HG03460 (cell line): Measurements from ENCODE around the gene PICK1.
"Not testable (repeated sequence)": the region's sequence is repeated elsewhere in the genome, so short reads cannot be mapped to it uniquely, and the experiment has no call there.

ENCODE experiments used
- ATAC-seq: cut with Tn5 transposase; IDR thresholded peaks from one replicate; pipeline ENCODE4 v1.9.1; 2021; ENCODE audit not compliant: unreplicated experiment

PICK1 gene

DNA sequence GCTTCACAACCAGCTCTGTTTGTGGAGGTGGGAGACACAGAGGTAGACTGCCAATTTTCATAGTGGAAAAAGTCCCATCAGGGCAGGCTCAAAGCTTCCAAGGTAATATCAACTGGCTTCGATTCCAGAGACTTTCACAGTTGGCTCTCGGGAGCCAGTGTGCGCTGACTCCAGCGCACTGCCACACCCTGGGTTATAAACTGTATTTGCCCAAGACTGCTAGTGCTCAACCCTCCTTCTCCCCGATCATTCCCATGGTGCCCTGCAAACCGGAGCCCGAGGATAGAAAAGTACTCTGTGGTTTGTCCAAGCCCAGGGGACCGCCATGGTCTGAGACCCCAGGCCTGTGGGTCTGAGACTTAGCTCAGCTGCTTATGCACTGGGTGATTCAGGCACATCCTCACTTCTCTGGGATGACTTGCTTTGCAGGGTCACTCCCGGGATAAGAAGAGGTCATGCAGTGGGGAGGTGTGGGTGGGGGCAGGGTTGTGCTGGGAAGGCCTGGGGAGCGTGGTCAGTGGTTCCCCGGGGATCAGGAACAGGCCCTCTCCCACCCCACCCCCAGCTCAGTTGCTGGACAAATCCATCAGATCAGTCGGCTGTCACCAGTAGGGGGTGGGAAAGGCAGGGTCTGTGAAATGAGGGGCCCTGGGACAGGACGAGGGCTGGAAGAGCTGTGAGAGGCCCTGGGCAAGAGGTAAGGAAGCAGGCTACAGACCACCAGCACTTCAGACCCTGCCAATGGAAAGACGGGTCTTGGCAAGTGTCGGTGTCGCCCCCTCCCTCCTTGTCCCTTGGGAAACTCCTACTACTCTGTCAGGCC lies 26.7 kb upstream of the PICK1 start:
- ATAC-seq: no peak

DNA sequence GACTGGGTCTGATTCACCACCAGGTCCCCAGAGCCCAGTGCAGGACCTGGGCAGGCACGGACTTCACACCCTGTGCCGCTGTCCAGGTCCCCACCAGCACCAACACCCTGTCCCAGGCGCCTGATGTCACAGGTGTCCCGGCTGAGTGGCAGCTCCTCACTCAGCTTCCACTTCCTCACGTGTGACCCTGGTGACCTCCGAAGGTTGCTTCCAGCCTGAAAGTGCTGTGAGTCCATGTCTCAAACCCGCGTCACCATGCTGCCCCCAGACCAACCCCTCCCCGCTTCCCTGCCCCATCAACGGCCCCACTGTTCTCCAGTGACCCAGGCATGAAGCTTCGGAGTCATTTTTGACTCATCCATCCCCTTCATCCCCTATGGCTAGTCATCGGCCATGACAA lies 25.7 kb upstream of the PICK1 start:
- ATAC-seq: no peak

DNA sequence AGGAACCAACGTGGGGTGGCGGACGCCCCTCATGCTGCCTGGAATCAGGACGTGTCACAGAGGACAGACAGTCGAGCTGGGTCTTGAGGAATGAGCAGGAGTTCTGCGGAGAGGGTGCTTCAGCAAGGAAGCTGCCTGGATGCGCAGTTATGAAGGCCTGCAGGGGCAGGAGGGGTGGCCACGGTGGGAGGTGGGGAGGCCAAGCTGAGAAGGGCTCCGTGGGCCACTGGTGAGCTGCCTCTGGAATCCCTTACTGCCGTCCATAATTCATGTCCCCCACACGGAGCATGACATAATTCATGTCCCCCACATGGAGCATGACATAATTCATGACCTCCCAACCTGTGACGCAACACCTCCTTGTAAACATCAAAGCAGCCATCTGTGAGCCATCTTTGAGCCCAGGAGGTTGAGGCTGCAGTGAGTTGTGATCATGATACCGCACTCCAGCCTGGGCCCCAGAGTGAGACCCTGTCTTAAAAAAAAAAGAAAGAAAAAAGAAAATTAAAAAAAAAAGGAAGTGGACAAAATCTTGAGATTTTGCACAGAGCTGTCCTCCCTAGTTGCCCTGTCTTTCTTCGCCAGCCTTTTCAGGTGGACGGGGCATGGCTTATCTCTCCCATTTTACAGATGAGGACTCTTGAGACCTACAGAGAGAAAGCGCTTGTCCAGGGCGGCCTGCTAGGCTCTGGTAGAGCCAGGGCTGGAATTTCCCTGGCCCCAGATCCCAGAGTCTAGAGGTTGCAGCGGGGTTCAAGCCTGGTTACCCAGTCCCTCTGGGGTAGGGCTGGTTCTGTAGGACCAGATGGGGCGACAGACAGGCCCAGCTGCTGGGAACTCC lies 24.3 kb upstream of the PICK1 start:
- ATAC-seq: no peak

DNA sequence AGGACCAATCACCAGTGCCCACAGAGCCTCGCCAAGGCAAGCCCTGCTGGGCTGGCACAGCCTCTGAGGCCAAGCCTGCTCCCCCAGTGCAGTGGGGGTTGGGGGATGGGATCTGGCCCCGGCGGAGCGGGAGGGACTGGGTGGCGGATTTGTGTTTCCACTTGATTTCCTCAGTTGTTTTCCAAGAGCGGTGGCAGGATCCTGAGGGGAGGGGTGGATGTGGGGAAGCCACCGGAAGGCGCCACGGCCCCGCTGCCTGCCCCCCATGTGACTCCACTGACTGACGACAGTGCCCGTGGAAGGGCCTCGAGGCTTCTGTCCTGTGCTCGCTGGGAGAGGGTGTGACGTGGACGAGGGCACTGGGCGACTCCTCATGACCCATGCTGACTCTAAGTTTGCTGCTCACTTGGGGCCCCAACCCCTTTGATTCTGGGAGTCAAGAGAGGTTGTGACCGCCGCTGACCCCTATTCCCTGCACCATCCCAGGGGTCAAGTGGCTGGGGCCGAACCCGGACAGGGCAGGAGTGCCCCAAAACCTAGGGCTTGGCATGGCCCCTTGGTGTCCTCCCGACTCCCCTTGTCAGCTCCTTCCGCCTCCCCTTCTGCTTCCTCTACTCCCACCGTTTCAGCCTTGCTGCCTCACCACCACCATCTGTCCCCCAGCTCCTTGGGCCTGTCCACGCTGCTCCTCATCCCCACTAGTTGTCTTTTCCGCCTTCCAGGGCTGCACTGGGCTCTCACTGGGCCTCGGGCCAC lies 23.5 kb upstream of the PICK1 start:
- ATAC-seq: no peak

DNA sequence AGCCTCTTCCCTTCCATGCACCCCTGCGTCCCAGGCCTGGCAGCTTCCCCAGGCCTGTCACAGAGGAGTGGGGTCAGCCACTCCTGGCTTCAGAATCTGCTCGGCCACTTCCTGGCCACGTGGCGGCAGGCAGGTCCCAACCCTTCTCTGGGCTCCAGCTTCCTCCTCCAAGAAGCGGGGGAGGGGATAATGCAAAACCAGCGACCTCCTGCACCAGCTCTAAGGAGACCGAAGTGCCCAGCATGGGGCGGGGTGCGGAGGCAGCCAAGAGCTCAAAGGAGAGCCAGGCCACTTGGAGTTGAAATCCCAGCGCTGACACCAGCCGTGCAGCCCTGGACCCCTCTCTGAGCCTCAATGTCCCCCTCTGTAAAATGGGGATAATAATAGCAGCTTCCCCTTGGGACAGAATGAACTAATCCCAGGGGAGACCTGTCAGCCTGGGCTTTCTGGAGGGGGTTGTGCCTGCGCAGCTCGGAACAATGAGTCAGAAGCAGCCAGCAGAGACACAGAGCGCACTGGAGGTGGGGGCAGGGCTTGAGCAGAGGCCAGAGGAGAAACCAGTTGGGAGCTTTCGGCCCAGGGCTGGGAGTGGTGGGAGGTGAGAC lies 22.8 kb upstream of the PICK1 start:
- no peak for ATAC-seq

DNA sequence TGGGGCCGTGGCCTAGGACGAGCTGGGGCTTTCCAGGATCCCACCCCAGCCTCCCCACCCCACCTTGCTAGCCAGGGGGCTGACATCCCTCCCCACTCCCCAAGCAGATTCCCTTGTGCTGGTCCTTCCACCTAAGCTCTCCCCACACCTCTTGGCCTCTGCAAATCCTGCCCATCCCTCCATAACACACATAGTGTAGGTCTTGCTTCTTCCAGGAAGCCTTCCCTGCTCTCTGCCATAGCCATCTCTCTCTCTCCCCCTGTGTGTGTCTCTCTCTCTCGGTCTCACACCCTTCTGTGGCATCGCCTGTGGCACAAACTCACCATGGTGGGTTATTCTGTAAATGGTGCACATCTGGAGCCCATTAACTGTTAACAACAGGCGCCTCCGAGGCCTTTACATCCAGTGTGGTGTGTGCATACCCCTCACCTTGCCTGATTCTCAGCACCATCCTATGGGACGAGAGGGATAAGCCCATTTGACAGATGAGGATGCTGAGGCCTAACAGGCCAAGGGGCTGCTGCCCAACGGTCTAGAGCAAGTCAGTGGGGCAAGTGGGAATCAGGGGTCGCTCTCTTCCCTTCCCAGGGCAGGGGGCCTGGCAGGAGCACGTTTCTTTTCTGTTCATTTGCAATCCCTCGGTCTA lies 22.2 kb upstream of the PICK1 start:
- no peak for ATAC-seq

DNA sequence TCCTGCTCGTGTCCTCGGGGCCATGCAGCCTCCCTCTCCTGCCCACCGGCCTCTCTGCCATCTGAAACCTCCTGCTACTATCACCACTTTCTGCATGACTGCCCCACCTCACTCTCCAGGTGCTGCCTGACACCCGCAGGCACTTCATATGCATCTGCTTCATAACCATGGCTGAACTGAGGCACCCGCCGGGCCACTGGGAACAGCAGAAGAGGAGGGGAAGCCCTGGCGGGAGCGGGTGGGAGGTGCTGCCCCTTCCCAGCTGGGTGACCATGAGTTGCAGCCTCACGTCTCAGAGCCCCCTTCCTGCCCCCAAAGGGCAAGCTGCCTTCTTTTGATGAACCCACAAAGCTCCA lies 21.7 kb upstream of the PICK1 start:
- no peak for ATAC-seq

DNA sequence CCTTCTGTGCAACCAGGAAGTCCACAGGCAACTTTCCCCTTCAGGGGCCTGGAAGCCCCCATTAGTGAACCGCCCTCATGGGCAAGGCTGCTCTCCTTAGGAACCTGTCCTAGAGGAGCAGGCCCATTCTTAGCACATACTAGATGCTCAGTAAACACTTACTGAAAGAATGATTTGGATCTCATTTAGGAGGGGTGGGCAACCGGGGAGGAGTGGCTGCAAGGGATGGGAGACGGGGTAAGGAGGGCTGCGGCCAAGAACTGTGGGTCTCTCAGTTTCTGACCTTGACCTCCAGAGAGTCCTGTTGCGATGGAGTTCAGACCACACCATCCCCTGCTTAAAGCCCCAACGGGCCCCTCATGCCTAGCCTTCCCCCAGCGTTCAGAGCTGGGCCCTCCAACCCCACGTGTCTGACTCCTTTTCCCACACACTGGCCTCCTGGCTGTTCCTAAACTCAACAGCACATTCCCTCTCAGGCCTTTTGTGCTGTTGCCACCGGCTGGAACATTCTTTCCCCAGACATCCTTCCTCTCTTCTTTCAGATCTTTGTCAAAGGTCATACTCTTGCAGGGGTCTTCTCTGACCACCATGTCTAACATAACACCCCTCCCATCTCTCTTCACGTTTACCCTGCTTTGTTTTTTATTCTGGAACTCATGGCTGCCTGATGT lies 20.7 kb upstream of the PICK1 start:
- no peak for ATAC-seq

DNA sequence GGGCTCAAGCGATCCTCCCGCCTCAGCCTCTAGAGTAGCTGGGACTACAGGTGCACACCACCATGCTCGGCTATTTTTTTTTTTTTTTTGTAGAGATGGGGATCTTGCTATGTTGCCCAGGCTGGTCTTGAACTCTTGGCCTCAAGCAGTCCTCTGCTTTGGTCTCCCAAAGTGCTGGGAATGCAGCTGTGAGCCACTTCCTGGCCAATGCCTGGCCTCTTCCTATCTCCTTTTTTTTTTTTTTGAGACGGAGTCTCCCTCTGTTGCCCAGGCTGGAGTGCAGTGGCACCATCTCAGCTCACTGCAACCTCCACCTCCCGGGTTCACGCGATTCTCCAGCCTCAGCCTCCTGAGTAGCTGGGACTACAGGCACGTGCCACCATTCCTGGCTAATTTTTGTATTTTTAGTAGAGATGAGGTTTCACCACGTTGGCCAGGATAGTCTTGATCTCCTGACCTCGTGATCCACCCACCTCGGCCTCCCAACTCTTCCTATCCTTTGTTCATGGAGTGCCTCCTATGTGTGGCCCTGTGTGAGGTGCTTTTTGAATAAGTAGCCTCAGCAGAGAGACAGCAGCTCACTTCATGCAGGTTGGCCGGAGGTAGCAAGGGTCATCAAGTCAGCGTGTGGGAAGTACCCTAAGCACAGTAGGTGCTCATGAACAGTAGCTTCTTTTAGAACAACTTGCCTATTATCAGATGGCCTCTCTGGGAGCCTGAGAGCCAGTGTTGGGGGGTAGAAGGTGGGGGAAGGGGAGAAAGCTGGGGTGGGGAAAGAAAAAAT lies 19.6 kb upstream of the PICK1 start:
- ATAC-seq: not testable (repeated sequence)

DNA sequence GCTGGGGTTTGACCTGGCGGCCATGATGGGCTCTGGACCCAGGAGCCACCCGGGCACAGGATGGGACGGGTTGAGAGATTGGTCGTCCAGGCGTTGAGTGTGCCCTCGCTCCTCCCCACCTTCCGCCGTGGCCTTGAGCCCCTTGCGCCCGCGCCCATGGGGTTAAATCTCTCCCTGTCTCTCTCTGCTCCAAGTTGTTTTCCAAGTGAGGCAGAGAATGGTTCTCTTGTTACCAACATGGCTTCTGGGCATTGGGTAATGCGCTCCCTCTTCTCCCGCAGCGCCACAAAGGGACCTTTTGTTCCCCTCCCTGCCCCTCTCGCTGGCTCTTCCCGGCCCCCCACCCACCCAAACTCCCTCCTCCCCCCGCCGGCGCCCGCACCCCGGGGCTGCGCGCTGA lies 18.8 kb upstream of the PICK1 start:
- no peak for ATAC-seq

DNA sequence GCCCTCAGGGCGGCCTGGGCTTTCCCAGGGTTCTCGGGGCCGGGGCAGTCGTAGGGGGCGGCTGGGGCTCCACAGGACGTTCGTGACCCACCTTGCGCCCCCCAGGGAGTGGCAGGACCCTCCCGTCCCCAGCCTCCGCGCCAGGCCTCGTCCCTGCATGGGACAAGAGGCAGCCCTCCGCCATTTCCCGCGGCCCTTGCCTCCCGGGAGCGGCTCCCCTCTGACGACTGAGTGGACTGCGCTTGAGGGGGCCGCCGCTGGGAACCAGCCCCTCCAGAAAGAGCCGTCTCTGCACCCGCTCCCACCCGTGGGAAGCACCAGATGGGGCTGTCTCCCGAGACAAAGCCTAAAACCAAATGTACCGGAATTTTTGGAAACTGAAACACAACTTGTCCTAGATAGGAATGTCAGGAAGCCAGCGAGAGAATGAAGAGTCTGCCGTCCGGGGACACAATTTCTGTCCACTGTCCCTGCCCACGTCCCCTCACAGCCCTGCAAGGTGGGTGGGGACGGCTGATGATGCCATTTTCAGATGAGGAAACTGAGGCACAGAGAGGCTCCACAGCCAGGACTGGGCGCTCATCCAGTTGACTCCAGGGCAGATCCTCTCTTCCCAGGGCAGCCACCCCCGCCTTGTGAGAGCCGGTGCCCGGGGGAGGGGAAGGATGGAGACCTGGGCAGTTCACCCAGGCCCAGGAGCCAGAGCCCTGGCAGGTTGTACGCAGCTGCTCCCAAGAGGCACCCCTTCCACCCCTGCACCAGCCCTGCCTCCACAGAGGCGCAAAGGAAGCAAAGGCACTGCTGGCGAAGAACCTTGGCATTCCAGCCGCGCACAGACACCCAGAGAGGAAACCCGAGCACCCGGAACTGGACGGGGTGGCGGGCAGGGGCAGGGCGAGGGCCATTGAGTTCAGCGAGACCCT lies 18.1 kb upstream of the PICK1 start:
- ATAC-seq: no peak

DNA sequence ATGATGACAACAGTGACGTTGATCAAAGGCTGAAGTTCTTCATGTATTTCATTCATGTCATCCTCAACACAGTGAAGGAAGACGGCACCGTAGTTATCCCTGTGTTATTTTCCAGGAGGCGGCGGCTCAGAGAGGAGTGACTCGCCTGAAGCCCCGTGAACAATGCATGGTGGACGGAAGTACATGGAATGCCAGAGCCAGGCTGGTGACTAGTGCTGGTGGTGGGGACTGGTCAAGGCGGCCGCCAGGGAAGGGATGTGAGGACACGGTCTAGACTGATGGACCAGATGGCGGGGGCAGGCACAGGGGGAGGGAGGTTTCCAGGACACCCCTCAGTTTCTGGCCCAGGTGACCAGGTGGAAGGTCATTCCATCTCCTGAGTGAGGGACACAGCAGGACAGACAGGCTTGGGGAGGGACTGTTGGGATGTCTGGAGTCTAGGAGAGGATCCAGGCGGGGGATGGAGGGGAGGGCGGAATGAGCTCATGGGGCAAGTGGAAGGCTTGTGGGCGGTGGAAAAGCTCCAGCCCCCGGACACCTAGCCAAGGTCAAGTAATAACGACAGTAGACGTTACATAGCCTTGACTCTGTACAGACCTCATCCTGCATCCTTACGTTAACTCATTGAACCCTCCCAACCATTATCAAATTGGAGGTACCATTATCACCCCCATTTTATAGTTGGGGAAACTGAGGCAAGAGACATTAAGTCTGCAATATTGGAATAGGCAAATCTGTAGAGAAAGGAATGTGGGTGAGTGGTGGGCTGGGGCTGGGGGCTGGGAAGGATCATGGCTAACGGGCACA lies 16.0 kb upstream of the PICK1 start:
- ATAC-seq: no peak

DNA sequence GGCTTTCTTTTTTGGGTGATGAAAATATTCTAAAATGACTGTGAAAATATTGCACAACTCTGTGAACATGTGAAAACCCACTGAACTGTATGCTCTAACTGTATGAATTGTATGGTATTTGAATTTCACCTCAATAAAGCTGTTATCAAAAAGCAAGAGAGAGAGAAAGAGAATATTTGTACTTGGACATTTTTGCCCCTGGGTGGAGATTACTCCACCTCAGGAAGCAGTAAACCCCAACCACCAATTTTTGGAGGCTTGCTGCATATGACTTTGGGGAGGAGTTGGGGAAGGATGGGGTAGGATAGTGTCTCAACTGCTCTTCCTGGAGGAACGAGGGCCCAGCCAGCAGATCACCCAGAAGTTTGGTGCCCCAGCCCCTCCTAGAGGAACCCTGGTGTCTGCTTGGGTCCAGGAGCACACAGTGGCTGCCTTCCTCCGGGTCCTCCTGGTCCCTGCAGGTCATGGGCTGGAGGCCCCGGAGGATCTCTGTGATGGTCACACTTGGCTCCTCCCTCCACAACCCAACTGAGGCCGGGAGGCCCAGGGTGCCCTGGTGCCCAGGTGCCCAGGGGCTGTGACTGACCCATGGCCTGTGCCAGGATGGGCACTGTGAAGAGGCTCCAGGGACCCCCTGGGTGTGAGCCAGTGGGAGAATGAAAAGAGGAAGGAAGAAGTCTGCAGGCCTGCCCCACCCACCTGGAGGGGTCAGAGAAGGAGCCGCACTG lies 15.3 kb upstream of the PICK1 start:
- no peak for ATAC-seq

DNA sequence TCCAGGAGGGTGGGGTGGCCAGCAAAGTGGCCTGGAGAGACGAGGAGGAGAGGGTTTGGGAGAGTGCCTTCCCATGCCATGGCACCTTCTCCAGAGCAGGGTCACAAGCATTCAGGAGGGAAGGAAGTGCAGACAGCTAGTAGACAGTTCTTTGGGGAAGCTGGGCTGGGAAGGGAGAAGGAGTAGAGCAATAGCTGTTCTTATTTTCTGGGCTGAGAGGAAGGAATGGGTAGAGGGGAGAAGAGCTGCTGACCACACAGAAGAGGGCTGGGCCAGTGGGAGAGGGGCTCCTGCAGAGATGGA lies 14.8 kb upstream of the PICK1 start:
- ATAC-seq: no peak

DNA sequence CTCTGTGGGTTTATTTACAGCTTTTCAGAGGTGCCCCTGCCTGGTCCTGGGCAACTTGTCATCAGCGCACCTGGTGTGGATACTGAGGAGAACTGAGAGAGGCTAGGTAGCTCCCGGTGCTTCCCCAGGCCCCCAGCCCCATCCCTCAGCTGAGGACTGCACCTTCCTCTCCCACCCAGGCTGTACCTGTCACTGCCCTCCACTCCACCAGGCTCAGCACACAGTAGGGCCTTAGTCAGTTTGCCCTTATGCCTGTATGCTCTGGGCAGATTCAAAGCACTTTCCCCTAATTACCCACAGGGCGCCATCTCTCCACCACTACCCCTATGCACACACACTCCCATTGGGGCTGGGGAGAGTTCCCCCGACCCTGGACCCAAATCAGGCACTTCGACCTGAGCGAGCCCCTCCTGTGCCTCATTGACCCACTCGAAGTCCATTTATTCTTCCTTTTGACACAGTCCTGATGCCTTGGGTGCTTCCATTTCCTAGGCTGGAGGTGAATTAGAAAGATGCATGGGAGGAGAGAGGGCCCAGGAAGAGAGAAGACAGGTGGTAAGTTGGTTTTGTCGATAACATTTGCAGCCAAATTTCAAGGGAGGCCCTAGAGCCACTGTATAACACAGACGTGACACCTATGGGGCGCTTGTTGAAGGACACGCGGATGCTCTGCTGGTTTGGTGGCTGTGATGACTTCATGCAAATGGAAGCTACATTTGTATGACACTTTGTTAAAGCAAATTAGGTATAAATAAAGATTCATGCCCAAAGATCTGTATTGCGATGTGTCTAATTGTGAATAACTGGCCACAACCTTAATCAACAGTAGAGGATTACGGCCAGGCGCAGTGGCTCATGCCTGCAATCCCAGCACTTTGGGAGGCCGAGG lies 13.8 kb upstream of the PICK1 start:
- no peak for ATAC-seq

DNA sequence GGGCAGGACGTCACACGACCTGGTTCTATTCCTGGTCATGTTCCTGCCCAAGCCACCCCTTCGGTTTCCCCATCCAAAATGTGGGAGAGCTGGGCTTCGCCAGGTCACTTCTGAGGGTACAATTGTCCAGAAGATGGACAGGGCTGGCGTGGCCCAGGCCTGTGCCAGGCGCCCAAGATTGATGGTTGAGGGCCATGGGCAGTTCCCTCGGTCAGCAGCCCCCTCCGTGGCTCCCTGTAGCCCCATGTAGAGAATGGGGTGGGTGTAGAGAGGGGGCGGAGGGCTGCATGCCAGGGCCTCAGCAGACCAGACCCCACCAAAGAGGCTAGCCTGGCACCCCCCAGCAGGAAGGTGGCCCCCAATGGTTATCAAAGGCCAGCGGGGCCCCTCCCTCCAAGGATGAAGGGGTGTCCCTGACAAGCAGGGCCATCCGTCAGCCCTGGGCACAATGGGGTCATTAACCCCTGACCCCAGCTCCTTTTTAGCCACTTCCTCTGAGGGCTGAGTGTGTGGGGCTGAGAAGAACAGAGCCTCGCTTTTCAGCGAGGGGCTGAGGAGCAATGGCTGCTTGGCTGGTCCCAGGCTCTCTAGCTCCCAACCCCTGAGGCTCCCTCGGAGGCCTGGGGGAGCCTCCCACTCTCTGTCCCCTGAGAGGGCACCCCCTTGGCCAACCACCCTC lies 11.0 kb upstream of the PICK1 start:
- no peak for ATAC-seq
